Parathyroid adenoma (tissue), 2 donors: ENCODE measurements around the gene PI4K2A.

ENCODE experiments used
- H2AFZ ChIP-seq: fragments of 300-600 bp; sonication (generic); one replicate; pipeline ENCODE4 v1.7.0; 2017; ENCODE audit warnings: antibody characterized with exemption, mild to moderate bottlenecking
- H3K27ac ChIP-seq: fragments of 300-600 bp; sonication (generic); one replicate; pipeline ENCODE4 v1.7.0; 2017
- H3K27me3 ChIP-seq: fragments of 300-600 bp; sonication (generic); one replicate; pipeline ENCODE4 v1.7.0; 2017; ENCODE audit warnings: low read length; ENCODE audit not compliant: control insufficient read depth, insufficient read depth
- H3K36me3 ChIP-seq: fragments of 300-600 bp; sonication (generic); one replicate; pipeline ENCODE4 v1.7.0; 2017; ENCODE audit warnings: low read length; ENCODE audit not compliant: control insufficient read depth, insufficient read depth
- H3K4me1 ChIP-seq: fragments of 300-600 bp; sonication (generic); one replicate; pipeline ENCODE4 v1.7.0; 2017; ENCODE audit warnings: control low read depth
- H3K4me2 ChIP-seq: fragments of 300-600 bp; sonication (generic); one replicate; pipeline ENCODE4 v1.7.0; 2017; ENCODE audit warnings: low read length
- H3K4me3 ChIP-seq: fragments of 300-600 bp; sonication (generic); one replicate; pipeline ENCODE4 v1.7.0; 2017; ENCODE audit warnings: low read depth, low read length
- H3K79me2 ChIP-seq: fragments of 300-600 bp; sonication (generic); one replicate; pipeline ENCODE4 v1.7.0; 2017; ENCODE audit warnings: control low read depth
- H3K9ac ChIP-seq: fragments of 300-600 bp; sonication (generic); one replicate; pipeline ENCODE4 v1.7.0; 2017; ENCODE audit warnings: mild to moderate bottlenecking
- H3K9me3 ChIP-seq: fragments of 300-600 bp; sonication (generic); one replicate; pipeline ENCODE4 v1.7.0; 2017; ENCODE audit warnings: low read length; ENCODE audit not compliant: control insufficient read depth
- CTCF ChIP-seq: fragments of 300-600 bp; sonication (generic); IDR thresholded peaks from one replicate; pipeline ENCODE4 v1.7.0; 2017; ENCODE audit warnings: antibody characterized with exemption, mild to moderate bottlenecking
- donor health status: primary hyperparathyroidism.

The PI4K2A gene

GRCh38 chr10:97650726-97651125 lies 10.3 kb downstream of the PI4K2A start:
- Histone ChIP-seq H3K9me3 (no peaks in the 10 kb centered on the region), H3K36me3 (no peaks in the 10 kb centered on the region), H3K27me3 (no peaks in the 10 kb centered on the region), H3K27ac (no peak overlapping the region), H3K9ac (no peak overlapping the region), H2AFZ (no peak overlapping the region), H3K4me1 (peaks cover 4% of the 10 kb centered on the region), H3K4me2 (no peak overlapping the region), H3K4me3 (no peak overlapping the region), H3K79me2 (peaks cover 9% of the 10 kb centered on the region)
- TF ChIP-seq CTCF, result no peak

- Histone ChIP-seq H3K27me3 (no peaks in the 10 kb centered on the region), H2AFZ (no peak overlapping the region), H3K4me1 (peaks cover 4% of the 10 kb centered on the region), H3K27ac (no peak overlapping the region), H3K4me3 (no peak overlapping the region), H3K9me3 (no peaks in the 10 kb centered on the region), H3K9ac (no peak overlapping the region), H3K4me2 (no peak overlapping the region), H3K79me2 (peaks cover 5% of the 10 kb centered on the region), H3K36me3 (no peaks in the 10 kb centered on the region)
- TF ChIP-seq CTCF, result no peak
Measured at GRCh38 chr10:97651773-97652172, 11.3 kb downstream of the PI4K2A start.

- TF ChIP-seq CTCF, result no peak
- Histone ChIP-seq H3K4me3 (no peak overlapping the region), H3K9me3 (no peaks in the 10 kb centered on the region), H3K9ac (no peak overlapping the region), H3K27me3 (no peaks in the 10 kb centered on the region), H3K4me1 (no peaks in the 10 kb centered on the region), H3K36me3 (no peaks in the 10 kb centered on the region), H3K27ac (no peak overlapping the region), H2AFZ (no peak overlapping the region), H3K79me2 (no peaks in the 10 kb centered on the region), H3K4me2 (no peak overlapping the region)
Measured at GRCh38 chr10:97656777-97657176, 16.3 kb downstream of the PI4K2A start.

- H3K27me3 ChIP-seq, result no peaks in the 10 kb centered on the region
- H3K27ac ChIP-seq, result no peak overlapping the region
- H3K79me2 ChIP-seq, result no peaks in the 10 kb centered on the region
- H3K4me2 ChIP-seq, result no peak overlapping the region
- no peak overlapping the region for H2AFZ ChIP-seq
- no peak overlapping the region for H3K4me3 ChIP-seq
- no peaks in the 10 kb centered on the region for H3K36me3 ChIP-seq
- H3K9ac ChIP-seq, result no peak overlapping the region
- no peak for TF ChIP-seq CTCF
- H3K4me1 ChIP-seq, result no peaks in the 10 kb centered on the region
- no peaks in the 10 kb centered on the region for H3K9me3 ChIP-seq
Measured at GRCh38 chr10:97659589-97659988, 19.1 kb downstream of the PI4K2A start.

- no peaks in the 10 kb centered on the region for H3K27me3 ChIP-seq
- H3K4me1 ChIP-seq, result no peaks in the 10 kb centered on the region
- no peak overlapping the region for H3K9ac ChIP-seq
- H3K4me3 ChIP-seq, result no peak overlapping the region
- no peaks in the 10 kb centered on the region for H3K79me2 ChIP-seq
- H3K4me2 ChIP-seq, result no peak overlapping the region
- TF ChIP-seq CTCF, result no peak
- no peaks in the 10 kb centered on the region for H3K36me3 ChIP-seq
- H2AFZ ChIP-seq, result no peak overlapping the region
- no peak overlapping the region for H3K27ac ChIP-seq
- H3K9me3 ChIP-seq, result no peaks in the 10 kb centered on the region
Measured at GRCh38 chr10:97664282-97664850, 23.9 kb downstream of the PI4K2A start.
